A549 (cell line): Measurements from ENCODE around the gene GPD1L. TPM values are rescaled to one million over a fixed set of nuclear protein-coding genes. Genes with fewer than 3 reads are reported as not detected.
A peak's percentile ranks its signal among the peaks of the same experiment; 100 is the strongest.

ENCODE experiments used
- ATAC-seq, 2 experiments: fragments of 200-7000 bp in 1 of 2; fragments of >200 bp in 1 of 2; cut with Nextera tagmentation in 1 of 2; cut with Tn5 transposase in 1 of 2; 3 replicates each; pipeline versions ENCODE4 v1.8.0 to v1.9.1; 2018 to 2020; ENCODE audit warnings: mild to moderate bottlenecking in 1 of 2, moderate library complexity in 1 of 2
- CTCF ChIA-PET: fragments of 300-600 bp; sonication (Branson Sonifier 250); formaldehyde crosslinking; extraction: SDS; loops from one replicate; lab custom pipeline; 2021; ENCODE audit warnings: antibody characterized with exemption, inconsistent platforms; lab: Yijun Ruan, JAX
- POLR2A ChIA-PET: fragments of 350-600 bp; formaldehyde crosslinking; extraction: SDS; loops from one replicate; lab custom pipeline; 2021; ENCODE audit warnings: antibody characterized with exemption, inconsistent platforms; lab: Yijun Ruan, JAX
- DNase-seq, 2 experiments: peaks; one replicate each; pipeline versions ENCODE4 v3.0.0 to v3.0.0-alpha.2; 2011 to 2016; ENCODE audit warnings: low read depth in 1 of 2, low spot score in 1 of 2
- FAIRE-seq: peaks from 2 replicates; lab custom pipeline; 2011; peaks lifted over from hg19 to GRCh38; lab: Jason Lieb, UNC
- H3K27ac ChIP-seq, 2 experiments: fragments of >200 bp; sonication (Bioruptor Twin); formaldehyde crosslinking; 3 replicates each; pipeline ENCODE4 v1.5.1; 2016 to 2017
- H3K4me1 ChIP-seq: fragments of >200 bp; sonication (Bioruptor Twin); formaldehyde crosslinking; 3 replicates; pipeline ENCODE4 v1.6.1; 2016
- H3K4me2 ChIP-seq: fragments of >200 bp; sonication (Bioruptor Twin); formaldehyde crosslinking; 3 replicates; pipeline ENCODE4 v1.6.1; 2016
- H3K4me3 ChIP-seq: fragments of >200 bp; sonication (Bioruptor Twin); formaldehyde crosslinking; 3 replicates; pipeline ENCODE4 v1.5.1; 2016
- H3K9me3 ChIP-seq: fragments of >200 bp; sonication (Bioruptor Twin); formaldehyde crosslinking; 3 replicates; pipeline ENCODE4 v1.6.1; 2016
- ATOH8 ChIP-seq: fragments of 250-450 bp; sonication (Bioruptor Pico); IDR thresholded peaks from 2 replicates; pipeline ENCODE4 v1.5.0; 2020; ENCODE audit warnings: low read depth, mild to moderate bottlenecking, moderate library complexity
- CBX8 ChIP-seq: fragments of 200-600 bp; sonication (generic); IDR thresholded peaks from 2 replicates; pipeline ENCODE4 v1.6.1; 2016
- CEBPB ChIP-seq, 2 experiments: fragments of >200 bp in 1 of 2; sonication (Bioruptor Twin) in 1 of 2; formaldehyde crosslinking in 1 of 2; IDR thresholded peaks; 2 replicates each; pipeline ENCODE4 v1.6.1; 2012 to 2016
- CHD2 ChIP-seq: fragments of 150-350 bp; IDR thresholded peaks from 2 replicates; pipeline ENCODE4 v1.6.1; 2014; ENCODE audit warnings: low read length; ENCODE audit not compliant: partially characterized antibody
- CHD4 ChIP-seq: fragments of 200-600 bp; sonication (generic); IDR thresholded peaks from 2 replicates; pipeline ENCODE4 v1.6.1; 2016; ENCODE audit warnings: antibody characterized with exemption, mild to moderate bottlenecking, borderline replicate concordance
- EHF ChIP-seq: fragments of 250-450 bp; sonication (Bioruptor Pico); IDR thresholded peaks from 2 replicates; pipeline ENCODE4 v1.5.0; 2020; ENCODE audit warnings: mild to moderate bottlenecking
- HES2 ChIP-seq: fragments of >200 bp; sonication (Bioruptor Twin); formaldehyde crosslinking; IDR thresholded peaks from 2 replicates; pipeline ENCODE4 v1.6.1; 2016
- HEYL ChIP-seq: fragments of 250-450 bp; sonication (Bioruptor Pico); IDR thresholded peaks from 2 replicates; pipeline ENCODE4 v1.8.0; 2021; ENCODE audit warnings: mild to moderate bottlenecking, moderate library complexity
- MAFK ChIP-seq: fragments of 450-650 bp; IDR thresholded peaks from 2 replicates; pipeline ENCODE4 v1.6.1; 2014; ENCODE audit not compliant: partially characterized antibody
- MAZ ChIP-seq: fragments of 150-350 bp; IDR thresholded peaks from 2 replicates; pipeline ENCODE4 v1.6.1; 2014; ENCODE audit warnings: antibody characterized with exemption, low read depth, low read length, borderline replicate concordance
- MYC ChIP-seq: IDR thresholded peaks from 2 replicates; pipeline ENCODE4 v1.6.1; 2012; ENCODE audit warnings: mild to moderate bottlenecking, inconsistent platforms, low read length, improper control_type of control experiment, borderline replicate concordance
- NFE2L2 ChIP-seq: fragments of 150-350 bp; conservative IDR thresholded peaks from 2 replicates; pipeline ENCODE4 v1.6.1; 2014; ENCODE audit warnings: low read length
- PHF8 ChIP-seq: fragments of 200-600 bp; sonication (generic); IDR thresholded peaks from 2 replicates; pipeline ENCODE4 v1.6.1; 2016; ENCODE audit warnings: low read depth, mild to moderate bottlenecking, antibody characterized with exemption, moderate library complexity, borderline replicate concordance
- RAD21 ChIP-seq, 2 experiments: fragments of >200 bp in 1 of 2; sonication (Bioruptor Twin) in 1 of 2; formaldehyde crosslinking in 1 of 2; IDR thresholded peaks in 1 of 2; conservative IDR thresholded peaks in 1 of 2; 2 replicates in 1 of 2; 3 replicates in 1 of 2; pipeline ENCODE4 v1.6.1; 2012 to 2018; ENCODE audit warnings: inconsistent platforms in 1 of 2
- RARB ChIP-seq: fragments of 250-450 bp; sonication (Bioruptor Pico); IDR thresholded peaks from 2 replicates; pipeline ENCODE4 v1.8.0; 2021; ENCODE audit warnings: mild to moderate bottlenecking, moderate library complexity
- RFX5 ChIP-seq: fragments of 450-650 bp; IDR thresholded peaks from 2 replicates; pipeline ENCODE4 v1.7.1; 2014; ENCODE audit warnings: antibody characterized with exemption, mild to moderate bottlenecking, moderate library complexity
- RNF2 ChIP-seq: fragments of 200-600 bp; sonication (generic); IDR thresholded peaks from 2 replicates; pipeline ENCODE4 v1.6.1; 2016; ENCODE audit warnings: low read depth, mild to moderate bottlenecking, antibody characterized with exemption, moderate library complexity, borderline replicate concordance
- SMC3 ChIP-seq: fragments of >200 bp; sonication (Bioruptor Twin); formaldehyde crosslinking; IDR thresholded peaks from 3 replicates; pipeline ENCODE4 v1.6.1; 2018; ENCODE audit warnings: inconsistent platforms
- ZSCAN20 ChIP-seq: fragments of 250-450 bp; sonication (Bioruptor Pico); IDR thresholded peaks from 2 replicates; pipeline ENCODE4 v1.8.0; 2022; ENCODE audit warnings: mild to moderate bottlenecking, moderate library complexity
- WGBS: methylation state at CpG from one replicate; pipeline ENCODE4 v1.1.6; 2017; ENCODE audit errors: missing lambda C conversion rate; 5-methylcytosine and 5-hydroxymethylcytosine counted together
- polyA plus RNA-seq, 4 experiments: library from polyadenylated mRNA; depleted of rRNA in 3 of 4; stranded (reverse); fragments of >200 nt; fragmentation: RNase III in 1 of 4; extraction: RNeasy Plus Mini Kit Qiagen cat#74134 plus additional on column Dnase treatment in 1 of 4; gene quantifications; 2 replicates in 3 of 4; 3 replicates in 1 of 4; pipeline ENCODE4 v1.2.3, GENCODE V29; 2011 to 2017
- TF ChIP-seq, protein P1 (sequence below): fragments of 150-350 bp; IDR thresholded peaks from 2 replicates; pipeline ENCODE4 v1.6.1; 2014; ENCODE audit warnings: low read depth, mild to moderate bottlenecking, low read length
- TF ChIP-seq, protein P2 (sequence below): fragments of 450-650 bp; IDR thresholded peaks from 2 replicates; pipeline ENCODE4 v1.6.1; 2014; ENCODE audit warnings: antibody characterized with exemption

Gene GPD1L
- polyA plus RNA-seq, 2 of the 4 experiments (the other 2 are of a cell fraction) = 13.6 to 31.0 TPM

GRCh38 chr3:32160706-32161214 is 54.3 kb downstream of the GPD1L start:
- FAIRE-seq (no peak), DNase-seq (no peak), ATAC-seq (no peak)
- H3K4me1 ChIP-seq = no peaks in the 10 kb centered on the region
- POLR2A ChIA-PET = no interaction called here
- 60% methylated on average over 3 of the region's 3 CpGs for WGBS
- H3K27ac ChIP-seq = no peak overlapping the region
- CTCF ChIA-PET = interaction anchor here (1.0 to 1.4 kb wide), 2 partner anchors 16 to 17 kb away, joined by 3 to 5 read pairs; no protein-coding TSS in a partner anchor
- no peak overlapping the region for H3K4me2 ChIP-seq
- no peak overlapping the region for H3K4me3 ChIP-seq
- no peaks in the 10 kb centered on the region for H3K9me3 ChIP-seq
- TF ChIP-seq RFX5 = no peak
- TF ChIP-seq MAFK = peak; percentile 81
- TF ChIP-seq RARB = no peak

DNA sequence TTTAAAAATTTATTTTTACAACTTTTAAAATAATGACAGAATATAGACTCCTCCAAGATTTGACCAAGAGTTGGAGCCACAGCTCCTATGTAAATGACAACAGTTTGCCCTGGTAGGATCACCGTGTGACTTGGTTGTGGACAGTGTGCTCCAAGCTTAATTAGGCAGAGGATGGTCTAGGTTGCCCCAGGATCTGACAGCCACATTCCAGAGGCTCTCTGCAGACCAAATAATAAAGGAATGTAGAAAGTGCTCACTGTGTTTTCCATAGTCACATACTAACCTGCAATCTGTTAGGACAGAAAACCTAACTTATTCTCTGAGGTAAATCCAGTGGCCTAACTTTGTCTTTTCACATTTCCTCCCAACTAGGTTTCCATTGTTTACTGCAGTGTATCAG is 59.0 kb downstream of the GPD1L start:
- WGBS = 93% methylated on average over 1 of the region's 1 CpG
- H3K4me2 ChIP-seq = no peak overlapping the region
- no peak for FAIRE-seq
- CTCF ChIA-PET = interaction anchor here (0.9 to 1.4 kb wide), 3 partner anchors 10 to 21 kb away, joined by 3 to 5 read pairs (median 3); no protein-coding TSS in a partner anchor
- H3K4me3 ChIP-seq = no peak overlapping the region
- H3K4me1 ChIP-seq = no peaks in the 10 kb centered on the region
- DNase-seq = no peak
- no peak for ATAC-seq
- no peak overlapping the region for H3K27ac ChIP-seq
- POLR2A ChIA-PET = no interaction called here
- H3K9me3 ChIP-seq = no peaks in the 10 kb centered on the region
- TF ChIP-seq CHD2 (no peak), CEBPB (IDR thresholded peaks at IDR 0.05) (no peak), PHF8 (no peak), NFE2L2 (no peak), MAZ (no peak), MYC (no peak), HES2 (no peak), EHF (no peak), CHD4 (no peak), CBX8 (no peak), RNF2 (no peak), RAD21 (conservative IDR thresholded peaks at IDR 0.05 in 1 of 2, IDR thresholded peaks at IDR 0.05 in 1 of 2) (no peak), ATOH8 (CRISPR knock-in tag) (no peak), SMC3 (no peak), HEYL (no peak), ZSCAN20 (CRISPR knock-in tag) (no peak), MAFK (no peak)
- TF ChIP-seq, protein P1, sequence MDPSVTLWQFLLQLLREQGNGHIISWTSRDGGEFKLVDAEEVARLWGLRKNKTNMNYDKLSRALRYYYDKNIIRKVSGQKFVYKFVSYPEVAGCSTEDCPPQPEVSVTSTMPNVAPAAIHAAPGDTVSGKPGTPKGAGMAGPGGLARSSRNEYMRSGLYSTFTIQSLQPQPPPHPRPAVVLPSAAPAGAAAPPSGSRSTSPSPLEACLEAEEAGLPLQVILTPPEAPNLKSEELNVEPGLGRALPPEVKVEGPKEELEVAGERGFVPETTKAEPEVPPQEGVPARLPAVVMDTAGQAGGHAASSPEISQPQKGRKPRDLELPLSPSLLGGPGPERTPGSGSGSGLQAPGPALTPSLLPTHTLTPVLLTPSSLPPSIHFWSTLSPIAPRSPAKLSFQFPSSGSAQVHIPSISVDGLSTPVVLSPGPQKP = no peak

DNA sequence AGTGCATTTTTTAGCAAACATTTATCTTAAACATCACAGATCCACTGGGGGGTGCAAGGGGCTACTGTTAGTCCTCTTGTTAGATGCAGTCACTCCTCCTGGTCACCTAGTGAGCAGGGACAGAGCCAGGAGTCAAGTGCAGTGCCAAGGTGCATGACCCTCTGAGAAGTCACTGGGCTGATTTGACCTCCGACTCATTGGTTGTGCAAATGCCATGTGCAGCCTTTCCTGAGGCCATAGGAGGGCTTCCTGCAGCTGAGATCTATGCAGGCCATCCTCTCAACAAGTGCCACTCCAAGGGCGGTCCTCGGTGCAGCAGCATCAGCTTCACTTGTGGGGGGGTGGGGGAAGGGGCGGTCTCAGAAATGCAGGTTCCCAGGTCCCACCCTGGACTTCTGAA is 60.2 kb downstream of the GPD1L start:
- no peak for DNase-seq
- POLR2A ChIA-PET = no interaction called here

More for the DNA sequence above, 60.2 kb downstream of the GPD1L start:
- H3K4me2 ChIP-seq = no peak overlapping the region
- FAIRE-seq (no peak), ATAC-seq (no peak)
- no peak overlapping the region for H3K4me3 ChIP-seq
- CTCF ChIA-PET = interaction anchor here (1.6 to 2.5 kb wide), 2 partner anchors 11 to 147 kb away, joined by 4 to 13 read pairs; no protein-coding TSS in a partner anchor
- 93% methylated on average over 4 of the region's 4 CpGs for WGBS
- peaks cover 6% of the 10 kb centered on the region; the same call in 2 of the 3 replicates for H3K9me3 ChIP-seq
- no peak for TF ChIP-seq MAZ
- TF ChIP-seq PHF8 = no peak
- TF ChIP-seq, protein P2, sequence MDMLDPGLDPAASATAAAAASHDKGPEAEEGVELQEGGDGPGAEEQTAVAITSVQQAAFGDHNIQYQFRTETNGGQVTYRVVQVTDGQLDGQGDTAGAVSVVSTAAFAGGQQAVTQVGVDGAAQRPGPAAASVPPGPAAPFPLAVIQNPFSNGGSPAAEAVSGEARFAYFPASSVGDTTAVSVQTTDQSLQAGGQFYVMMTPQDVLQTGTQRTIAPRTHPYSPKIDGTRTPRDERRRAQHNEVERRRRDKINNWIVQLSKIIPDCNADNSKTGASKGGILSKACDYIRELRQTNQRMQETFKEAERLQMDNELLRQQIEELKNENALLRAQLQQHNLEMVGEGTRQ = no peak
- H3K27ac ChIP-seq = no peak overlapping the region
- no peaks in the 10 kb centered on the region for H3K4me1 ChIP-seq
